H54 (cell line): ENCODE data around the gene ZNF33A.
"Not testable (repeated sequence)": the region's sequence is repeated elsewhere in the genome, so short reads cannot be mapped to it uniquely, and the experiment has no call there.

Experiments
- DNase-seq: peaks from one replicate; pipeline ENCODE4 v3.0.0; 2011; ENCODE audit warnings: low spot score, mixed read lengths; ENCODE audit not compliant: insufficient read length
- FAIRE-seq: peaks from 3 replicates; lab custom pipeline; 2011; peaks lifted over from hg19 to GRCh38; lab: Jason Lieb, UNC
- POLR2A ChIP-seq: IDR thresholded peaks from 2 replicates; pipeline ENCODE4 v1.6.1; 2011; ENCODE audit warnings: low read depth, mild to moderate bottlenecking, low read length

ZNF33A gene

GRCh38 chr10:38010119-38010903 is at the start of gene ZNF33A:
TSS of gene ZNF33A (plus strand) at chr10:38010675. CDS start at chr10:38012342, 1,667 bp downstream.
- FAIRE-seq: peak; percentile 87
- TF ChIP-seq POLR2A: peak; percentile 70

GRCh38 chr10:37965006-37965405 is 45.5 kb upstream of the ZNF33A start:
- FAIRE-seq (no peak), DNase-seq (no peak)
- no peak for TF ChIP-seq POLR2A

More at GRCh38 chr10:38010119-38010903, at the start of gene ZNF33A:
- DNase-seq: peak; percentile 67

DNA sequence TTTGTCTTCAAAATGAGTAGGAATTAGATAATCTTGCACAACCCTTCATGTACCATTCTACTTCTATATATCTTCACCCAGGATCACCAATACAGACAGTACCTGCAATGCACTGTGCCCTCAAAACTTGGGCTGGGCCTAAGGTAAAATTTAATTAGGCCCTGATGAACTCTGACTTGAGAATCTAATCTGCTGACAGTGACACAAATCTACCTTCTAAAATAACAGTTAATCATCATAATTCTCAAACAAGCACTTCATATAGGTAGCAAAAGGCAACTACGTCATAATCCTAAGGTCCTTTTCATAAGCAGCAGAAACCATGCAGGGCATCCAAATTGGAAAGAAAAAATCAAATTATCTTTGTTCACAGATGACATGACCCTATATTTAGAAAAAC is 38.1 kb upstream of the ZNF33A start:
- FAIRE-seq (no peak), DNase-seq (no peak)
- TF ChIP-seq POLR2A: no peak

DNA sequence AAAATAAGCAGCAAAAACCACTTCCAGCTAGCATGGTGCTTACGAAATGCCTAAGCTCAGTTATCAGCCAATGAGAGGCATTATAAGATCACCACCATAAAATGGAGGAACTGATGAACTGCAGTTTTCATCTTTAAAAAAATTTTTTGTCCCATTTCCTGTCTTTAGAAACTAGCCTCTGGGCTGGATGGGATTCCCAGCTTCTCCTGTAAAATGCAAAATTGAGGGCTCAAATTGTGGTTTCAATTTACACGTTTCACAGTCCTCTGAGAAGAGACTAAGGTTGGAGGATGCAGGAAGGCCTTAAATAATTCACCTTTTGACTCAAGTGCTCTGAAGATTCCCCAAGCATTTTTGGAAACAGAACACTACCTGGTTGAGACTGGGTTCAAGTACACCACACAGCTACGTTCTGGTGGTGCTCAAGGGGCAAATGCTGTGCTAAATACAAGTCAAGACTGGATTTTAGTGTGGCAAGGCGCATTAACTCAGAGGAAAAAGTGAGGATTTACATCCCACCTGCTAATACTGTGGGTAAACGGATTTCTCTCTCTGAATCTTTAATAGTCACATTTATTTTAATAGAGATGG is 35.0 kb upstream of the ZNF33A start:
- FAIRE-seq (peak; percentile 27), DNase-seq (no peak)
- no peak for TF ChIP-seq POLR2A

DNA sequence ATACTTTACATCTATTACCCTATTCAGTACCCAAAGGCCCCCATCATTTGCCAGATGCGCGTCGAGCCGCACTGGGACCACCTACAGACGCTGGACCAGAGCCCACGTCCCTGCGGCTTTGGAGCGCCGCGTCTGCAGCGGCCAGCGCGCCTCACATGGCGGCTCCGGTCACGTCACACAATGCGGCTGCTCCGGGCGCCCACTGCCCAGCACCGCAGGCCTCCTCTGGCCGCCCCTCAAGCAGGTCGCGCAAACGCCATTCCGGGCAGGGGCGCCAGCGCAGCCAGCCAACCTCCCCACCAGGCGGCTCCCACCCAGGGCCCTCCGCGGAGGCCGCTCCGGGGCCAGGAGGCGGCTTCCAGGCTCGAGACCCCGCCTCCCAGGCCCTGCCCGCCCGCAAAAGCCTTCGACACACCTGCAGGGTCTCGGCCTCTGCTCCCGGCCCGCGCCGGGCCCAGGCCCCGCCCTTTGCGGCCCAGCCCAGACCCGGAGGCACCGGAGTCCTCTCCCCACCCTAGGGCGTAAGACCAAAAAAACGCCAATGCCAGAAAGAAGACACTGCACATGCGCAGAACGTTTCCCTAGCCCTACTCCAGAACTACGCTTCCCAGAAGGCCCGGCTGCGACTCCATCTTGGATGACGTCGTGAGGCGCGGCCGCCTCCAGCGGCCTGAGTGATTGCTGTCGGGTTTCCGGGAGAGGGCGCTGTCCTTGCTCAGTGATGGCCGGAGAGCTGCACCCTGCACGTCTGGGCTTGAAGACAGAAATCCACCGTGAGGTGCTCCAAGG is 34.2 kb upstream of the ZNF33A start, which contains the start of gene ZNF25:
Gene ZNF25, minus strand, starts transcription at position 557 of the 789 bp plus-strand sequence. CDS start 4,925 bp downstream, outside the sequence.
- FAIRE-seq (peak; percentile 98), DNase-seq (peak; percentile 91)
- peak; percentile 38; the same call in 1 of the 2 replicates for TF ChIP-seq POLR2A

DNA sequence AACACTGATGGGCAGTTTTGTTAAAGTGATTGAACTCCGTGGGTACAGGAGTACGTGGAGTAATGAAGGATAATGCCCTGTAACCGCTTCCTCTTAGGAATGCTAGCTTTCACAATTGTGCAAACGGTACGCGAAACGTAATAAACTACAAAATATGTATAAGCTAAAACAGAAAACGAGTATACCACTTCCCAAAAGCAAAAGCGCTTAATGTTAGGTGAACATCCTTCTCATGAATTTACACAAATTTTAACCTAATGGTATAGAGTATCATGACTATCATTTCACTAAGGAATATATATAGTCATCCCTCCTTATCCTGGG is 33.6 kb upstream of the ZNF33A start:
- DNase-seq: no peak
- no peak for FAIRE-seq
- no peak for TF ChIP-seq POLR2A

DNA sequence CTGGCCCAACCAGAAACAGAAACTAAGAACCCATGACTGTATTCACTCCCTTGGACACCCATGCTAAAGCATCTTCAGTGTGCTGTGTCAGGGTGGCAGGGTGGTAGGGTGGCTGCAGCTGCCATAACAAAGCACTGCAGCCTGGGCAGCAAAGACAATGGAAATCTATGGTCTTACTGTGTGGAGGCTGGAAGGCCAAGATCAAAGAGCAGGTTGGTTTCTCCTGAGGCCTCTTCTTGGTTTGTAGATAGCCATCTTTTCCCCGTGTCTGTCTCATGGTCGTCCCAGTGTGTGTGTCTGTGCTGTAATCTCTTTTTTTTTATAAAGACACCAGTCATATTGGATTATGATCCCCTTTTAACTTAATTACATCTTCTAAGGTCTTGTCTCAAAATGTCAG is 18.8 kb upstream of the ZNF33A start:
- no peak for TF ChIP-seq POLR2A
- no peak for DNase-seq
- FAIRE-seq: no peak

DNA sequence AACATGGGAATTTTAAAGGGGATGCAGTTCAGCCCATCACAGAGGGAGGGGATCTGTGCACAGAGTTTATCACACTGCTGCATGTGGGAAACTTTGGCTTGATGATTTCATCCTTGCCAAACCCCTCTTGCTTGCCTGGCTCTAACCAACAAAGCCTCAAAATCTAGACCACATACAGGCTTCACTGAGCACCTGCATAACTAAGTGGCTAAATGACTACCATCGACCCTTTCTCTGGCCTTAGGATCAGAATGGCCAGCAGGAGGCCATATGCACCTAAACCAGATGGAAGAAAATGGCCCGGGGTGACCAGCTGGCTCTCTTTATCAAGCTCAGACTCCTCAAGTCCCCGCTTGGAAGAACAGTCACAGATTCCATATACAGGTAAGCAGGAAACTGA is 18.4 kb upstream of the ZNF33A start:
- DNase-seq (no peak), FAIRE-seq (no peak)
- TF ChIP-seq POLR2A: no peak

DNA sequence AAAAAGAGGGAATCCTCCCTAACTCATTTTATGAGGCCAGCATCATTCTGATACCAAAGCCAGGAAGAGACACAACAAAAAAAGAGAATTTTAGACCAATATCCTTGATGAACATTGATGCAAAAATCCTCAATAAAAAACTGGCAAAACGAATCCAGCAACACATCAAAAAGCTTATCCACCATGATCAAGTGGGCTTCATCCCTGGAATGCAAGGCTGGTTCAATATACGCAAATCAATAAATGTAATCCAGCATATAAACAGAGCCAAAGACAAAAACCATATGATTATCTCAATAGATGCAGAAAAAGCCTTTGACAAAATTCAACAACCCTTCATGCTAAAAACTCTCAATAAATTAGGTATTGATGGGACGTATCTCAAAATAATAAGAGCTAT is 11.6 kb upstream of the ZNF33A start:
- FAIRE-seq, DNase-seq: not testable (repeated sequence)

DNA sequence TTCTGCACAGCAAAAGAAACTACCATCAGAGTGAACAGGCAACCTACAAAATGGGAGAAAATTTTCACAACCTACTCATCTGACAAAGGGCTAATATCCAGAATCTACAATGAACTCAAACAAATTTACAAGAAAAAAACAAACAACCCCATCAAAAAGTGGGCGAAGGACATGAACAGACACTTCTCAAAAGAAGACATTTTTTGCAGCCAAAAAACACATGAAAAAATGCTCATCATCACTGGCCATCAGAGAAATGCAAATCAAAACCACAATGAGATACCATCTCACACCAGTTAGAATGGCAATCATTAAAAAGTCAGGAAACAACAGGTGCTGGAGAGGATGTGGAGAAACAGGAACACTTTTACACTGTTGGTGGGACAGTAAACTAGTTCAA is 10.0 kb upstream of the ZNF33A start:
- not testable (repeated sequence) for DNase-seq, FAIRE-seq

DNA sequence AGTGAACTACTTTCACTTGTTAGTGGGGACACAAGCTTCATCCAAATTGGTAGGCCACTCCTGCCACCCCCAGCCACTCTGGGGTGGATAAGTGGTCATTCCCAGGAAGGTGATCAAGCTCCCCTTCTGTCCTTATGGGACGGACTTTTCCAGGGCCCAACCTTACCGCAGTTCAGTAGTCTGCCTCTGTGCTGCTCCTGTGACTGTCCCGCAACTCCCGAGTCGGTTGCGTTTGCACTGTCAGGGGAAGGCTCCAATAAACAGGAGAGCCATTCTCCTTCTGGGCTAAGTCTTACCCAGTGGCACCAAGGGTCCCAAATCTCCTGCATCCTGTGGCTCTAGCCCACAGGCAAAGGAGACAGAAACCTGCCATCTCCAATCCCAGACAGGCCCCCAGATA is 7.4 kb upstream of the ZNF33A start:
- TF ChIP-seq POLR2A: no peak
- no peak for FAIRE-seq
- DNase-seq: no peak

DNA sequence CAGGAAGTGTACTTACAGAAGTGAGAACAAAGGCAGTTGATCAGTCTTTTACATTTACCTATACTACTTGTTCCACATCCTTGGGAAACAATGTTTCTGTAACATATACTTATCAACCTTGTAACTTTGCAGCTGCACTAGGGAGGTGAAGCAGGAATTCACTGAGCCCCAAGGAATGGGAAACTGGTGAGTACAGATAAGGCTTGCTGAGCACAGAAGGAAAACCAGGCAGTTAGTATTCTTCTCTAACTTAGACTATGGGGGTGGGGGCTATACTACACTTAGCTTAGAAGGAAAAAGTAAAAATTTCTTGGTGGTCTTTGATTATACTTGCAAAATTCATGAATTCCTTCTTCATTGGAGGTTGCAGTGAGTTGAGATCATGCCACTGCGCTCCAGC is 6.9 kb upstream of the ZNF33A start:
- no peak for DNase-seq
- FAIRE-seq: no peak
- TF ChIP-seq POLR2A: no peak

DNA sequence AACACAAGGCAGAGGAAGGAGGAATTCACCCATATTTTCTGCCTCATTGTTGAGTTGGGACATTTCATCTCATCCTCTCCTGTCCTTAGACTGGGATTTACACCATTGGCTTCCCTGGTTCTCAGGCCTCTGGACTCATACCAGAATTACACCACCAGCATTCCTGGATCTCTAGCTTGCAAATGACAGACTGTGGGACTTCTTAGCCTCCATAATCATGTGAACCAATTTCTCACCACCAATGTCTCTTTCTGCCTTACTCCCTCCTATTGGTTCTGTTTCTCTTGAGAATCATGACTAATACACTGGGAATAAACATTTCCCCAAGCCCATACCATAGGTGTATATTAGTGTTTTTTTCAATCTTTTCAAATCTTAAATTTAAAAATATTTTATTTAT is 2.9 kb upstream of the ZNF33A start:
- DNase-seq (no peak), FAIRE-seq (no peak)
- no peak for TF ChIP-seq POLR2A

- no peak for DNase-seq
- TF ChIP-seq POLR2A: no peak
- no peak for FAIRE-seq
Observed at GRCh38 chr10:38007991-38008390, 2.5 kb upstream of the ZNF33A start.
